Ascending aorta (tissue), 2 donors: ENCODE results near the gene CNPY1. TPM values are rescaled to one million over a fixed set of nuclear protein-coding genes. Genes with fewer than 3 reads are reported as not detected.

Experiments used
- DNase-seq, 2 donors: peaks; one replicate each; pipeline ENCODE4 v3.0.0-alpha.2; 2019; ENCODE audit warnings: low spot score in 2 of 2
- H3K27ac ChIP-seq, 2 donors: fragments of 200-600 bp; sonication (generic); one replicate each; pipeline ENCODE4 v1.5.1; 2016 to 2017; ENCODE audit warnings: mild to moderate bottlenecking in 1 of 2
- H3K27me3 ChIP-seq: fragments of 200-600 bp; sonication (generic); one replicate; pipeline ENCODE4 v1.5.1; 2017
- H3K36me3 ChIP-seq, 2 donors: fragments of 200-600 bp; sonication (generic); one replicate each; pipeline ENCODE4 v1.5.1; 2016
- H3K4me1 ChIP-seq, 2 donors: fragments of 200-600 bp; sonication (generic); one replicate each; pipeline ENCODE4 v1.5.1; 2016 to 2017; ENCODE audit warnings: mild to moderate bottlenecking in 1 of 2
- H3K4me3 ChIP-seq, 2 donors: fragments of 200-600 bp; sonication (generic); one replicate each; pipeline ENCODE4 v1.5.1; 2016 to 2017; ENCODE audit warnings: mild to moderate bottlenecking in 1 of 2
- H3K9me3 ChIP-seq, 2 donors: fragments of 200-600 bp; sonication (generic); one replicate each; pipeline ENCODE4 v1.5.1; 2016
- CTCF ChIP-seq, 3 experiments: fragments of 200-600 bp in 2 of 3; fragments of 450-650 bp in 1 of 3; sonication (generic) in 2 of 3; IDR thresholded peaks; one replicate each; pipeline ENCODE4 v1.5.1; 2016 to 2019; ENCODE audit warnings: antibody characterized with exemption in 3 of 3, mild to moderate bottlenecking in 1 of 3, moderate library complexity in 1 of 3
- intact Hi-C: fragments of 100-400 bp; cut with DNase I; formaldehyde crosslinking; loops from one replicate; pipeline ENCODE4 v1.15.1; 2023
- total RNA-seq: library from RNA; depleted of rRNA; stranded (reverse); fragments of >200 nt; gene quantifications from one replicate; pipeline ENCODE4 v1.1.0, GENCODE V29; 2016

CNPY1 gene
- total RNA-seq, 1 donor from 2014 or later, result not detected

DNA sequence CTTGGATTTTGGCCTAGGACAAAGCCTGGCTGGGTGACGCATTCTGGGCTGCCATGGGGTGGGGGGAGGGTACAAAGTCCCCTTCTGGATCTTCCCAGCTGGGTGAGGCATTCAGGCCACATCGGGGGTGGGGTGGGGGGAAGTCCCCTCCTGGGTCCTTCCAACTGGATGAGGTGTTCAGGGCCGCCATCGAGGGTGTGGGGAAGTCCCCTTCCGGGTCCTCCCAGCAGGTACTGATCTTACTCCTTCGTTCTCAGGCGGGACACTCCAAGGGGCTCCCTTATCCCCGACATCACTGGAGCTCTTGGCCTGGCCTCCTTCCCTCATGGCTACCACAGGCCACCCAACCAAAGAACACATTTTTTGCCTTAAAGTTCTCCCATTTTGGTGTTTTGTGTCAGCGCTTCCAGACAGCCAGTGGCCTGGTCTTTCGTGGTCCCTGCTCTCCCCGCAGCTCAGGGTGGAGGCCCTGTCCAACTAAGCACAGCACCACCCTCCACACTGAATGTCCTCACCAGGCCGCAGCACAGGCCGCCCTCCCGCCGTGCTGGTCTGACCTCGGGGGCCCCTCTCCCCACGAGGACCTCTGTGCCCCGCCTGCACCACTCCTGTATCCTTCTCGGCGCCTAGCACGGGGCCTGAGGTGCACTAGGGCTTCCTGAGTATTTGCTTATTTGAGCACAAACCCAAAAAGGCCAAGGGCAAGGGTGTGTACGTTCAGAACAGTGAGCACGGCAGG is 49.9 kb downstream of the CNPY1 start:
- no peaks in the 10 kb centered on the region for H3K36me3 ChIP-seq
- DNase-seq, result peak in 1 of 2 donors; percentile 13
- no peak overlapping the region for H3K4me3 ChIP-seq
- H3K4me1 ChIP-seq, result no peaks in the 10 kb centered on the region
- H3K27me3 ChIP-seq, result no peaks in the 10 kb centered on the region
- intact Hi-C loops, result no loop called here
- no peak for TF ChIP-seq CTCF (IDR thresholded peaks at IDR 0.05)
- H3K9me3 ChIP-seq, result no peaks in the 10 kb centered on the region
- H3K27ac ChIP-seq, result no peak overlapping the region

GRCh38 chr7:155495440-155496248 is 50.7 kb downstream of the CNPY1 start:
- Histone ChIP-seq H3K4me1 (no peaks in the 10 kb centered on the region), H3K27me3 (no peaks in the 10 kb centered on the region), H3K9me3 (no peaks in the 10 kb centered on the region), H3K27ac (no peak overlapping the region), H3K4me3 (no peak overlapping the region), H3K36me3 (no peaks in the 10 kb centered on the region)
- TF ChIP-seq CTCF (IDR thresholded peaks at IDR 0.05), result no peak
- peak in 1 of 2 donors; percentile 28 for DNase-seq
- intact Hi-C loops, result no loop called here

DNA sequence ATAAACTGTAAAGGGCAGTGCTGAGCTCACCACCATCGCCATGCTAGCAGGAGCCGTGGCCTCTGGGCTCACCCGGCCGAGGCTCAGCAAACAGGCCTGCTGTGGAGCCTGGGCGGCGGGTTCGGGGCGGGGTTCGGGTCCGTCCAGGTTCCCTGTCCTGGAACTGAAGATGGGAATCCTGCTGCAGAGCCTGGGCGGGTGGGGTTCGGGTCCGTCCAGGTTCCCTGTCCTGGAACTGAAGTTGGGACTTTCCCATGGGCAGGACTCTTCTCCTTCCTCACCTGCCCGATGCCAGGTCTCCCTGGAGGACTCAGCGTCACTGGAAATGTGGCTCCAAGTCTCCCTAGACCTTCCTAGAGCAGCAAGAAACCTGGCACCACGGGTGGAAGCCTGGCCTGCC is 51.8 kb downstream of the CNPY1 start:
- Histone ChIP-seq H3K9me3 (no peaks in the 10 kb centered on the region), H3K27me3 (no peaks in the 10 kb centered on the region), H3K36me3 (no peaks in the 10 kb centered on the region), H3K4me1 (no peaks in the 10 kb centered on the region), H3K4me3 (no peak overlapping the region), H3K27ac (no peak overlapping the region)
- intact Hi-C loops, result no loop called here
- DNase-seq, result peak in 1 of 2 donors; percentile 39
- no peak for TF ChIP-seq CTCF (IDR thresholded peaks at IDR 0.05)

DNA sequence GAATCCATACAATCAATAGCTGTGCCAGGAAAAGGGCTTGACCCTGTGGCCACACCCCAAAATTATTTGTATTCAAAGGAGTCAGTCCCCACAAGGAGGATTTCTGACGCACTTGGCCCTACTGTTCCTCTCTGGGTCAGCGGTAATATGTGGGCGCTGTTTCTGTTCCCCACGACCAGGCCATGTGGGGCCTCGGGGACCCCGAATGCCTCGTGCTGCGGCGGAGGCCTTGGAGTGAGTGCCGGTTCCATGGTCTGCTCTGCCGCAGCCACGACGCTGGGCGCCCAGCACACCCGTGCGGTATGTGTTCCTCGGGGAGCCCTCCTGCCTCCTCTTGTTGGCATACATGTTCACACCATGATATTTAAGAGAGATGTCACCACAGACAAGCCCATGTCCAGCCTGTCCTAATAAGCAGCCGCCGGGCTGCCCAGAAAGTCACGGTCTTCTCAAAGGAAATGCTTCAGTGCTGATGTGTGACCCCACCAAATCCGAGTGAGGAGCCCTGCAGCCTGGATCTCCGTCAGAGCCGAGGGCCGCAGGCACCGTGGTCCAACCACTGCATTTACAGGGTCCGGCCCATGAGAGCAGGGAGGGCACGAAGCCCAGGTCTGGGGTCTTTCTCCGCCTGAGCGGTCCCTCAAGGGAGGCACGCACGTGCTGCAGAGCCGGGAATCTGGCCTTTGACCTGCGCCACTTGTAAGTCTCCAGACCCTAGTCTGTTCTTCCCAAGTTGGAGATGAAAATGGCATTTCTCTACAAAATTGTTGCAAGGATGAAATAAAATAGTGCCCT is 52.4 kb downstream of the CNPY1 start:
- intact Hi-C loops, result no loop called here

More for the DNA sequence above, 52.4 kb downstream of the CNPY1 start:
- H3K27me3 ChIP-seq, result no peaks in the 10 kb centered on the region
- H3K4me3 ChIP-seq, result no peak overlapping the region
- no peak for TF ChIP-seq CTCF (IDR thresholded peaks at IDR 0.05)
- H3K36me3 ChIP-seq, result no peaks in the 10 kb centered on the region
- DNase-seq, result peak in 1 of 2 donors; percentile 37
- H3K9me3 ChIP-seq, result no peaks in the 10 kb centered on the region
- H3K27ac ChIP-seq, result no peak overlapping the region
- H3K4me1 ChIP-seq, result no peaks in the 10 kb centered on the region
